GM21619 (cell line): ENCODE measurements around the gene MED25.

ENCODE experiments used
- ATAC-seq: cut with Tn5 transposase; IDR thresholded peaks from one replicate; pipeline ENCODE4 v1.9.1; 2021; ENCODE audit not compliant: unreplicated experiment

MED25 gene

DNA sequence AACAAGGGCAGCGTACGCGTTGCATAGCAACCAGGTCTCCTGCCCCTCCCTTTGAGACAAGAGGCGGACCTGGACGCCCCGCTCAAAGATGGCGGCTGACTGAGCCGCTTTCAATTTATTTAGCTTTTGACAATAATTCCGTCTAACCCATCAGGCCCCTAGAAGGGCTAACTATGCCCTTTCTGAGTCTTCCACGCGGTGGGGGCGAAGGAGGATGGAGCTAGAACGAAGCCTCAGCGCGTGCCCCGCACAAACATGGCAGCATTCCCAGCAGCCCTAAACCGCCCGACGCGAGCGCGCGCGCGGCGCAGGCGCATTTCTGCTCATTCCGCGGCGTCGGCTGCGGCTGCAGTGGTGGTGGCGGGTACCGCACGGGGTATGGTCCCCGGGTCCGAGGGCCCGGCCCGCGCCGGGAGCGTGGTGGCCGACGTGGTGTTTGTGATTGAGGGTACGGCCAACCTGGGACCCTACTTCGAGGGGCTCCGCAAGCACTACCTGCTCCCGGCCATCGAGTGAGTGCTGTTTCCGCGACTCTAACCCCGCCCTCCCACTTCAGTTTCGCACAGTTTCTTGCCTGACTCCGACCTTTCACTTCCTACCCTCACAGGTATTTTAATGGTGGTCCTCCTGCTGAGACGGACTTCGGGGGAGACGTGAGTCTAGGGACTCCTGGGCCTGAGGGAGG is at the start of gene MED25:
MED25 (plus strand) TSS at position 326 of the 685 bp plus-strand sequence; CDS start at position 379, 53 bp downstream.
- peak; percentile 57 for ATAC-seq

DNA sequence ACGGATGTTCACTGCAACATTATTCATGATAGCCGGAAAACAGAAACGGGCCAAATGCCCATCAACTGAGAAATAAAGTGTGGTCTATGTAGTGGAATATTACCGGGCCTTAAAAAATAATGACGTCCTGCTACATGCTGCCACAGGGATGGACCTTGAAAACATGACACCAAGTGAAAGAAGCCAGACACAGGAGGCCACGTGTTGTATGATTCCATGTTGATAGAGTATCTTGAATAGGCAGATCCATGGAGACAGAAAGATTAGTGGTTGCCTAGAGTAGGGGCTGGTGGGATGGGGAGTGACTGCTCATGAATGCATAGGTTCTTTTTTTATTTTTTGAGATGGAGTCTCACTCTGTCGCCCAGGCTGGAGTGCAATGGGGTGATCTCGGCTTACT is 47.6 kb upstream of the MED25 start:
- ATAC-seq: no peak

GRCh38 chr19:49771674-49772139 is 46.4 kb upstream of the MED25 start:
- ATAC-seq: no peak

GRCh38 chr19:49772850-49773432 is 45.1 kb upstream of the MED25 start:
- ATAC-seq: no peak

GRCh38 chr19:49773663-49774350 is 44.3 kb upstream of the MED25 start:
- no peak for ATAC-seq

GRCh38 chr19:49774969-49775368 is 43.1 kb upstream of the MED25 start:
- ATAC-seq: no peak

- ATAC-seq: no peak
Measured at GRCh38 chr19:49775742-49776370, 42.2 kb upstream of the MED25 start.

GRCh38 chr19:49776371-49776764 is 41.7 kb upstream of the MED25 start:
- ATAC-seq: no peak

DNA sequence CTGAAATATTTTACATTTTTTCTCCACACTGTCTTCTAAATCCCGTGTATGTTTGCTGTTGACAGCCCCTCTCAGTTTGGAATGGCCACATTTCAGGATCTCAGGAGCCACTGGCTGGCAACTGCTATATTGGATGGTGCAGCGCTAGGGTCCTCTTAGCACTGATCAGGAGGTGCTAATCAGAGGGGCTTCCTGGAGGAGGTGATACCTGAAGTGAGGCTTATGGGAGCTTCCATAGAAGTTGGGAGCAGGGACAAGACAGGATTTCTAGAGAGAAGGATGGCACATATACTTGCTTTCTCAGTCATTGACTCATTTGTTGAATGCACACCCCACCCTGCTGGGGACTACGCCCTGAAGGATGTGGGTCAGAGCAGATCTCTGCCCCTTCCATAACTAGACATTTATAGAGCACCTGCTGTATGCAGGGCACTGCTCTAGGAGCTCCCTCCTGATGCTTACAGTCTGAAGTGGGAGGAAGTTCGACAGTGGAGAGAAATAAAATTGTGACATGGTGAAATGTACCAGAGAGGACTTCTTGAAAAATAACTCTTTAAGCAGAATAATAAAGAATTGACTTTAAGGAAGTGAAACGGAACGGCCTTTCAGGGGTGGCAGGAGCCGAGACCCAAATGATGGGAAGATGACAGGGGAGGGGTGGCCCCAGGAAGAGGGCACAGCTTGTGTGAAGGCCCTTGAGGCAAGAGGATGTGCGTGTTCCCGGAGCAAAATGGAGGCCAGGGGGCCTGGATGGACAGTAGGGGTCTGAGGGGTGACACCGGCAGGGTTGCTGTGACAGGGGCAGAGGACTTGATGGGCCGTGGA is 38.1 kb upstream of the MED25 start:
- ATAC-seq: no peak

GRCh38 chr19:49780861-49781260 is 37.2 kb upstream of the MED25 start:
- no peak for ATAC-seq

GRCh38 chr19:49781394-49781793 is 36.7 kb upstream of the MED25 start:
- no peak for ATAC-seq

DNA sequence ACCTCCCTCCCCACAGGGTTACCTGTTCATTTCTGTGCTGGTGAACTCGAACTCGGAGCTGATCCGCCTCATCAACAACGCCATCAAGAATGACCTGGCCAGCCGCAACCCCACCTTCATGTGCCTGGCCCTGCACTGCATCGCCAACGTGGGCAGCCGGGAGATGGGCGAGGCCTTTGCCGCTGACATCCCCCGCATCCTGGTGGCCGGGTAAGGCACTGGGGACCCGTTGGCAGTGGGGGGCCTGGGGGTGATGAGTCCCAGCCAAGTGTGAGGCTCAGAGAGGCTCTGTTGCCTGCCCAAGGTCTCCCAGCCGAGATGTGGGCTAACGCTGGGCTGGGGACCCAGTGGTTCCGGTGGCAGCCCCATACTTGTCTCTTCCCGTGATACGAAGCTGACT is 35.6 kb upstream of the MED25 start:
- ATAC-seq: no peak

DNA sequence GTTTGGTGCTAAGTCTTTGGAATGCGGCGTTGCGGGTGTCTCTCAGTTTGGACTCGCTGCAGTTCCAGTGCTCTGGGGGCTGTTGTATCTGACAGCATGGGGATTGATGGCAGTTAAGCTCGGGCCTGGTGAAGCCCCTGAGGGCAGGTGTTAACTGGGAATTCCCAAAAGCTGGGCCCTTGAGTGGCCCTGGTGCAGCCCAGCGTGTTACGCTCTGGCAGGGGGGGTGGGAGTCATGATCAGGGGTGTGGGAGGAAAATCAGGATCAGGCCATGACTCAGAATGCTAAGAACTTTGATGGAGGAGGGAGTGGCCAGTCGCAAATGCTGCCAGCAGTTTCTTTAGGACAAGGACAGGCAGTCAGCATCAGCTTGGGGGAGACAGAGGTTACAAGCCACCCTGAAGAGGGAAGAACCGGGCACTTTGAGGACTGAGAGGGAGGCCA is 31.7 kb upstream of the MED25 start:
- no peak for ATAC-seq

GRCh38 chr19:49787746-49788145 is 30.3 kb upstream of the MED25 start:
- ATAC-seq: no peak

DNA sequence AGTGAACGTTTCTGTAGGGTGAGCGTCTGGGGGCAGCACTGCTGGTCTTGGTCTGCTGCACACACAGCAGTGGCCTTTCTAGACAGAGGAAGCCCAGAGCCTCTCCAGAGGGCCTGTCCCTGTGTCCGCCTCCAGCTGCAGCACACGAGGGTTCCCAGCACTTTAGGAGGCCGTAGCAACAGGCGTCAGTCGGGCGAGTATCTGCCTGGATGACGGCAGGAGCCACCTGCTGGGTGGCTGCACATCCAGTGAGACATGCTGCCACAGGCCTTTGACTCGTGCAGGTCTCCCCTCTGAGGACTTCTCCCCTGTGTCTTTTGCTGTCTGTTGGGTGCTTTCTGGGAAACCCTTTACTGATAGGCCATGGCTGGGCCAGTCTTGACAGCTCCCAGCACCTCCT is 29.2 kb upstream of the MED25 start:
- ATAC-seq: no peak

DNA sequence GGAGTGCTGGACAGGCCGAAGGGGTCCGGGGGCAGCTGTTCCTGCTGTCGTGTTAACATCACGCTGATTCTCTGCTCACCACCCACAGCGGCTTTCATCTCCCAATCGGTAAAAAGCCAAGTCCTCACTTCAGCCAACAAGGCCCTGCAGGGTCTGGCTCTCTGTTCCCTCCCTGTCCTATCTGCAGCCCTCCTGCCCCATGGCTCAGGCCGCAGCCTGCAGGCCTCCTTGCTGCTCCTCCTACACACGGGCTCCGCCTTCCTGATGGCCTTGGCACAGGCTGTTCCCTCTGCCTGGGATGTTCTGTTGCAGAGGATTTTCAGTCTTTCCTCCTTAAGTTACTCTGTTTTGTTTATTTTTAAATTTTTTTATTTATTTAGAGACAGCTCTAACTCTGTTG is 27.2 kb upstream of the MED25 start:
- no peak for ATAC-seq

- ATAC-seq: no peak
Measured at GRCh38 chr19:49791776-49792445, 26.2 kb upstream of the MED25 start.

DNA sequence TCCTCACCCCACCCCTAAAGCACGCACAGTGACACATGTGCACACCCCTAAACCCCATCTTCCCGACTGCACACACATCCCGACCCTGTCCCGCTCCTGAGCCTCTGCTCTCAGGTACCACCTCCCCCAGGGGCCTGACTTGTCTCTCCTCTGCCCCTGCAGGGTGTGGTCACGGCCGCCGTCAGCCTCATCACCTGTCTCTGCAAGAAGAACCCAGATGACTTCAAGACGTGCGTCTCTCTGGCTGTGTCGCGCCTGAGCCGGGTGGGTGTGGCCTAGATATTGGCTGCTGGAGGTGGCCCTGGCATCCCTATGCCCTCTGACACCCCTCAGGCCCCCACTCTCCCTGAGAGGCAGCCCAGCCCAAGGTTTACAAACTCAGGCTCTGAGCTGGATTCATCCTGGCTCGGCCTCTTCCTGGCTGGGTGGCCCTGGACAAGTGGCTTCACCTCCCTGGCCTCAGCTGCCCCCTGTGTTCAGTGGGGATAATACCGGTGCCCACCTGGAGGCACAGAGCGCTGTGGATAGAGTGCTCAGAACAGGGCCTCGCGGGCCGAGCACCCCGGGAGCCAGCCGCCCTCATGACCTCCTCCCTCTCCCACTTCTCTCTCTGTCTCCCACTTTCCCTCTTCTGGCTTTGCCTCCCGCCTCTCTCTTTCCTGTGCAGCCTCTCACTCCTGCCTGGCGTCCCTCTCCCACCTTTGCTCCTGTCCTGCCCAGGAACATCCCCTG is 25.1 kb upstream of the MED25 start:
- no peak for ATAC-seq

GRCh38 chr19:49793561-49793840 is 24.6 kb upstream of the MED25 start:
- ATAC-seq: no peak

GRCh38 chr19:49795615-49796014 is 22.5 kb upstream of the MED25 start:
- ATAC-seq: no peak
